Vagina (tissue), 2 donors: ENCODE measurements around the gene ADAMTSL1.

Experiments used
- POLR2A ChIP-seq, 2 donors: fragments of 450-650 bp; IDR thresholded peaks; one replicate each; pipeline ENCODE4 v1.6.1; 2017; ENCODE audit warnings: antibody characterized with exemption in 2 of 2, mild to moderate bottlenecking in 2 of 2, moderate library complexity in 2 of 2
- TF ChIP-seq, protein P1 (sequence below), 3 experiments: fragments of 450-650 bp in 2 of 3; fragments of 200-600 bp in 1 of 3; sonication (generic) in 1 of 3; IDR thresholded peaks; one replicate each; pipeline ENCODE4 v1.5.1; 2017 to 2019; ENCODE audit warnings: antibody characterized with exemption in 3 of 3, mild to moderate bottlenecking in 2 of 3, moderate library complexity in 2 of 3

DNA sequence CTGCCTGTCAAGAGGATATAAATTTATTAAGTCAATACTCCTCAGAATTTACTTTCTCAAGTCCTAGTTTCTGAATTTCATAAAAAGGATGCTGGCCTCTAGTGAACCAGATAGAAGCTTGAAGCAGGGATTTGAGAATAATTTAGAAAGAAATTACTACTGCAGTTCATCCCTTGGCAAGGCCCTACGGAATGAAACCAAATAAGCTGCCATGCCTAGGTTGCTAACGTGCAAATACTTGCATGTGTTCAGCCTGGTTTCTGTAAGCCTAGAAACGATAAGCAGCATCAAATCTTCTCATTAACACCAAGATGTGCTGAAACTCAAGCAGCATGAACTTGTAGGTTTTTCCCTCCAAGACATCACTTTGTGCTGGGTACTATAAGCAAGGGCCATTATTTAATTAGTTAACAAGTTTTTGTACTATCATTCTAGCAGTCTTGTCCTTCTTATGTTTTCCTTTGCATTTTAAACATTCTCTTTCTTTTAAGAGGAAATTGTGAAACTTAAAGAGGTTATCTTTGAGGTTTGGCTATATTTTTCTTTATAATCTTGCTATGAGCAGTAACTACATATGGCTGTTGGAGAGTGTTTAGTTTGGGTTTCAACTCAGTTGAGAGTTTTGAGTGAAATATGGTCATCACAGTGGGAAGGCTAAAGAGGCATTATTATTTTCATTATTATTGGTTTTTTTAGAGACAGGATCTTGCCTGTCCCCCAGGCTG, 71.8 kb downstream of the ADAMTSL1 start:
- TF ChIP-seq, protein P1, sequence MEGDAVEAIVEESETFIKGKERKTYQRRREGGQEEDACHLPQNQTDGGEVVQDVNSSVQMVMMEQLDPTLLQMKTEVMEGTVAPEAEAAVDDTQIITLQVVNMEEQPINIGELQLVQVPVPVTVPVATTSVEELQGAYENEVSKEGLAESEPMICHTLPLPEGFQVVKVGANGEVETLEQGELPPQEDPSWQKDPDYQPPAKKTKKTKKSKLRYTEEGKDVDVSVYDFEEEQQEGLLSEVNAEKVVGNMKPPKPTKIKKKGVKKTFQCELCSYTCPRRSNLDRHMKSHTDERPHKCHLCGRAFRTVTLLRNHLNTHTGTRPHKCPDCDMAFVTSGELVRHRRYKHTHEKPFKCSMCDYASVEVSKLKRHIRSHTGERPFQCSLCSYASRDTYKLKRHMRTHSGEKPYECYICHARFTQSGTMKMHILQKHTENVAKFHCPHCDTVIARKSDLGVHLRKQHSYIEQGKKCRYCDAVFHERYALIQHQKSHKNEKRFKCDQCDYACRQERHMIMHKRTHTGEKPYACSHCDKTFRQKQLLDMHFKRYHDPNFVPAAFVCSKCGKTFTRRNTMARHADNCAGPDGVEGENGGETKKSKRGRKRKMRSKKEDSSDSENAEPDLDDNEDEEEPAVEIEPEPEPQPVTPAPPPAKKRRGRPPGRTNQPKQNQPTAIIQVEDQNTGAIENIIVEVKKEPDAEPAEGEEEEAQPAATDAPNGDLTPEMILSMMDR (IDR thresholded peaks at IDR 0.05): no peak
- TF ChIP-seq POLR2A (IDR thresholded peaks at IDR 0.05): no peak
